Endothelial cell of umbilical vein (primary cell): ENCODE measurements around the gene GH1. TPM values are rescaled to one million over a fixed set of nuclear protein-coding genes. Genes with fewer than 3 reads are reported as not detected.

Experiments used
- BruUV-seq: library from RNA; stranded (reverse); fragments of 400-500 nt; replicated peaks from 2 replicates; lab custom pipeline; 2021; lab: Mats Ljungman, UMichigan
- CTCF ChIA-PET: fragments of 300-600, 350-600 bp; sonication (Branson Sonifier 250); formaldehyde crosslinking; loops from one replicate; lab custom pipeline; 2021; ENCODE audit warnings: antibody characterized with exemption, inconsistent platforms; lab: Charles Lee
- POLR2A ChIA-PET: fragments of 300-600, 350-600 bp; sonication (Branson Sonifier 250); formaldehyde crosslinking; loops from one replicate; lab custom pipeline; 2021; ENCODE audit warnings: antibody characterized with exemption, inconsistent platforms; lab: Charles Lee
- DNase-seq: peaks from one replicate; pipeline ENCODE4 v3.0.0-alpha.2; 2011; ENCODE audit warnings: low read depth, low spot score
- FAIRE-seq: peaks from 2 replicates; lab custom pipeline; 2011; peaks lifted over from hg19 to GRCh38; lab: Jason Lieb, UNC
- H2AFZ ChIP-seq: 2 replicates; pipeline ENCODE4 v1.6.0; 2012; ENCODE audit warnings: low read depth, low read length, control low read depth, inconsistent platforms
- H3K27ac ChIP-seq: 2 replicates; pipeline ENCODE4 v1.5.1; 2011; ENCODE audit warnings: low read depth, mild to moderate bottlenecking, control low read depth, low read length, moderate library complexity; ENCODE audit not compliant: insufficient read depth
- H3K27me3 ChIP-seq, 2 experiments: 2 replicates each; pipeline versions ENCODE4 v1.6.0 to v1.6.1; 2011; ENCODE audit warnings: low read length in 2 of 2, mixed read lengths in 1 of 2; ENCODE audit not compliant: control insufficient read depth in 2 of 2, insufficient read depth in 2 of 2
- H3K36me3 ChIP-seq, 2 experiments: 2 replicates in 1 of 2; 3 replicates in 1 of 2; pipeline ENCODE4 v1.5.1; 2011; ENCODE audit warnings: low read length in 2 of 2, mild to moderate bottlenecking in 1 of 2, moderate library complexity in 1 of 2; ENCODE audit not compliant: control insufficient read depth in 2 of 2, insufficient read depth in 2 of 2; ENCODE audit errors: extremely low read depth in 1 of 2
- H3K4me1 ChIP-seq: 3 replicates; pipeline ENCODE4 v1.5.1; 2011; ENCODE audit warnings: mild to moderate bottlenecking, low read length; ENCODE audit not compliant: control insufficient read depth, insufficient read depth; ENCODE audit errors: extremely low read depth
- H3K4me2 ChIP-seq: 2 replicates; pipeline ENCODE4 v1.6.1; 2011; ENCODE audit warnings: low read length, control low read depth, mixed read lengths; ENCODE audit not compliant: insufficient read depth
- H3K4me3 ChIP-seq, 3 experiments: fragments of 200-600 bp in 1 of 3; sonication (generic), shearing (Covaris generic) in 1 of 3; replicated peaks in 1 of 3; 2 replicates each; pipeline ENCODE4 v1.5.1; 2011 to 2016; ENCODE audit warnings: control low read depth in 3 of 3, low read length in 3 of 3, mild to moderate bottlenecking in 2 of 3, inconsistent platforms in 1 of 3, low read depth in 1 of 3, moderate library complexity in 1 of 3; ENCODE audit not compliant: insufficient read depth in 1 of 3
- H3K79me2 ChIP-seq: 2 replicates; pipeline ENCODE4 v1.6.0; 2012; ENCODE audit warnings: low read length, inconsistent platforms; ENCODE audit not compliant: control insufficient read depth, insufficient read depth
- H3K9ac ChIP-seq: replicated peaks from 2 replicates; pipeline ENCODE3; 2011; ENCODE audit warnings: low read length, control low read depth; ENCODE audit not compliant: insufficient read depth; ENCODE audit errors: extremely low read depth
- H3K9me1 ChIP-seq: replicated peaks from 3 replicates; pipeline ENCODE4 v1.6.0; 2011; ENCODE audit warnings: mild to moderate bottlenecking, low read length; ENCODE audit not compliant: control insufficient read depth, insufficient read depth; ENCODE audit errors: extremely low read depth
- H3K9me3 ChIP-seq: replicated peaks from 2 replicates; pipeline ENCODE4 v1.5.1; 2012; ENCODE audit warnings: low read length, inconsistent platforms; ENCODE audit not compliant: control insufficient read depth, insufficient read depth
- H4K20me1 ChIP-seq: replicated peaks from 2 replicates; pipeline ENCODE3; 2011; ENCODE audit warnings: mild to moderate bottlenecking, low read length; ENCODE audit not compliant: control insufficient read depth, insufficient read depth; ENCODE audit errors: extremely low read depth
- EZH2 ChIP-seq: IDR thresholded peaks from 2 replicates; pipeline ENCODE4 v1.6.1; 2012; ENCODE audit warnings: borderline replicate concordance, low read depth, mild to moderate bottlenecking, moderate library complexity, low read length, inconsistent platforms; ENCODE audit not compliant: severe bottlenecking
- FOS ChIP-seq: IDR thresholded peaks from 2 replicates; pipeline ENCODE4 v1.6.1; 2011; ENCODE audit warnings: mild to moderate bottlenecking, low read length, moderate library complexity, borderline replicate concordance; ENCODE audit not compliant: insufficient read depth
- GATA2 ChIP-seq: IDR thresholded peaks from 2 replicates; pipeline ENCODE4 v1.7.0; 2011; ENCODE audit warnings: low read depth, mild to moderate bottlenecking, moderate library complexity, mixed read lengths, low read length; ENCODE audit not compliant: insufficient read length, insufficient read depth
- JUN ChIP-seq: IDR thresholded peaks from 2 replicates; pipeline ENCODE4 v1.6.1; 2011; ENCODE audit warnings: borderline replicate concordance, low read depth; ENCODE audit not compliant: insufficient read length, insufficient read depth
- MYC ChIP-seq: IDR thresholded peaks from one replicate; pipeline ENCODE4 v1.6.1; 2011; ENCODE audit warnings: mild to moderate bottlenecking, low read depth, low read length
- POLR2A ChIP-seq: IDR thresholded peaks from 2 replicates; pipeline ENCODE4 v1.6.1; 2012; ENCODE audit warnings: low read depth, mild to moderate bottlenecking, control low read depth, low read length
- POLR2AphosphoS5 ChIP-seq: IDR thresholded peaks from 2 replicates; pipeline ENCODE4 v1.6.1; 2012; ENCODE audit warnings: low read depth, mild to moderate bottlenecking, control low read depth, low read length, moderate library complexity; ENCODE audit not compliant: insufficient read depth
- dilution Hi-C: fragments of 300-500 bp; cut with MboI; formaldehyde crosslinking; loops from one replicate; pipeline ENCODE4 v1.15.0; 2019; ENCODE audit warnings: low sequenced_read_pairs; ENCODE audit not compliant: extremely low pct_ligation_motif_present
- intact Hi-C: fragments of 100-400 bp; cut with micrococcal nuclease; formaldehyde crosslinking; loops from one replicate; pipeline ENCODE4 v1.10.0; 2022
- polyA plus RNA-seq, 4 experiments: library from polyadenylated mRNA; depleted of rRNA in 3 of 4; stranded (reverse) in 3 of 4; unstranded in 1 of 4; fragments of >200 nt; gene quantifications; 2 replicates each; pipeline versions ENCODE4 v1.2.1 to v1.2.3, GENCODE V29; 2011 to 2012; ENCODE audit warnings: missing spikeins in 1 of 4
- total RNA-seq: library from RNA; stranded (reverse); gene quantifications from 2 replicates; pipeline ENCODE4 v1.2.3, GENCODE V29; 2021
- TF ChIP-seq, protein P1 (sequence below): IDR thresholded peaks from 2 replicates; pipeline ENCODE4 v1.6.1; 2011; ENCODE audit not compliant: insufficient read depth, insufficient read length
- TF ChIP-seq, protein P2 (sequence below), 2 donors: IDR thresholded peaks; 1 replicate in 1 of 2; 2 replicates in 1 of 2; pipeline ENCODE4 v1.5.1; 2011; ENCODE audit warnings: low read length in 2 of 2, mild to moderate bottlenecking in 2 of 2, moderate library complexity in 2 of 2, control low read depth in 1 of 2, inconsistent platforms in 1 of 2, low read depth in 1 of 2; ENCODE audit not compliant: insufficient read depth in 1 of 2; ENCODE audit errors: extremely low read depth in 1 of 2

GH1 gene
- total and polyA plus RNA-seq, 2 donors (not counting 3 experiments of a cell fraction or from before 2014, with no cell fraction given) = not detected

DNA sequence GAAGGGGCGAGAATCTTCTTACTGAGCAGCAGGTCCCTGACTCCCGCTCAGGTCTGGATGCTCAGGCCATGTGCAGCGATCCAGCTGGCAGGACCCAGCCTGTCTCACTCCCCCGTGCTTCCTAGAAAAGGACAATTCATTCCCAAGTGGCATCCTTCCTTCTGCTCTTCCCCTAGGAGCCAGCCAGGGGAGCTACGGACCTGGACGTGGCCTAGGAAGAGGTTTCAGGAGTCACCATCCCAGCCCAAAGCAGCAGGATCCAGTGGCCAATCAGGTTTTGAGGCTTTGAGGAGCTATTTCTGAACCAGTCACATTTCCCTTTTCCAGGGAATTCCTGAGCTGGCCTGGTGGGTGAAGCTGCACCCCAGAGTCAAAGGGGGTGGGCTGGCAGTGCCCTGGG is 21.2 kb upstream of the GH1 start:
- intact Hi-C loops (no loop called here), dilution Hi-C loops (no loop called here)
- Histone ChIP-seq H3K79me2 (no peaks in the 10 kb centered on the region), H3K4me3 (no peak overlapping the region), H3K9me1 (no peaks in the 10 kb centered on the region), H3K9me3 (no peaks in the 10 kb centered on the region), H3K4me1 (no peaks in the 10 kb centered on the region), H3K36me3 (no peaks in the 10 kb centered on the region), H3K27ac (no peak overlapping the region), H3K27me3 (no peaks in the 10 kb centered on the region), H4K20me1 (no peaks in the 10 kb centered on the region), H2AFZ (no peak overlapping the region), H3K9ac (no peak overlapping the region), H3K4me2 (no peak overlapping the region)
- FAIRE-seq (no peak), DNase-seq (no peak)
- no TSS peak for BruUV-seq
- CTCF ChIA-PET = interaction anchor here (0.7 to 1.9 kb wide), 6 partner anchors 12 to 194 kb away, joined by 3 to 9 read pairs (median 4); partner anchors contain the start of gene GH1
- TF ChIP-seq POLR2A (no peak), GATA2 (no peak), MYC (no peak), JUN (no peak), FOS (no peak), EZH2 (no peak), POLR2AphosphoS5 (no peak)
- TF ChIP-seq, protein P1, sequence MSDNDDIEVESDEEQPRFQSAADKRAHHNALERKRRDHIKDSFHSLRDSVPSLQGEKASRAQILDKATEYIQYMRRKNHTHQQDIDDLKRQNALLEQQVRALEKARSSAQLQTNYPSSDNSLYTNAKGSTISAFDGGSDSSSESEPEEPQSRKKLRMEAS = no peak
- TF ChIP-seq, protein P2, sequence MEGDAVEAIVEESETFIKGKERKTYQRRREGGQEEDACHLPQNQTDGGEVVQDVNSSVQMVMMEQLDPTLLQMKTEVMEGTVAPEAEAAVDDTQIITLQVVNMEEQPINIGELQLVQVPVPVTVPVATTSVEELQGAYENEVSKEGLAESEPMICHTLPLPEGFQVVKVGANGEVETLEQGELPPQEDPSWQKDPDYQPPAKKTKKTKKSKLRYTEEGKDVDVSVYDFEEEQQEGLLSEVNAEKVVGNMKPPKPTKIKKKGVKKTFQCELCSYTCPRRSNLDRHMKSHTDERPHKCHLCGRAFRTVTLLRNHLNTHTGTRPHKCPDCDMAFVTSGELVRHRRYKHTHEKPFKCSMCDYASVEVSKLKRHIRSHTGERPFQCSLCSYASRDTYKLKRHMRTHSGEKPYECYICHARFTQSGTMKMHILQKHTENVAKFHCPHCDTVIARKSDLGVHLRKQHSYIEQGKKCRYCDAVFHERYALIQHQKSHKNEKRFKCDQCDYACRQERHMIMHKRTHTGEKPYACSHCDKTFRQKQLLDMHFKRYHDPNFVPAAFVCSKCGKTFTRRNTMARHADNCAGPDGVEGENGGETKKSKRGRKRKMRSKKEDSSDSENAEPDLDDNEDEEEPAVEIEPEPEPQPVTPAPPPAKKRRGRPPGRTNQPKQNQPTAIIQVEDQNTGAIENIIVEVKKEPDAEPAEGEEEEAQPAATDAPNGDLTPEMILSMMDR (IDR thresholded peaks at IDR 0.05; ENCODE audit: extremely low read depth in 1 of 2, insufficient read depth in 1 of 2, low read depth in 1 of 2, low read length in 2 of 2) = no peak
- POLR2A ChIA-PET = no interaction called here
